Stimulated activated CD8-positive, alpha-beta memory T cell treated with anti-CD3 and anti-CD28 coated beads, Interleukin-7, amount 100 ng/mL, for 24 hours (primary cell): ENCODE measurements around the gene SLMAP.
"Not testable (repeated sequence)": the region's sequence is repeated elsewhere in the genome, so short reads cannot be mapped to it uniquely, and the experiment has no call there.

Experiments
- DNase-seq: peaks from one replicate; pipeline ENCODE4 v3.0.0-alpha.2; 2020; ENCODE audit warnings: low read depth

SLMAP gene

GRCh38 chr3:57794951-57795350 lies 38.8 kb downstream of the SLMAP start:
- DNase-seq = no peak

DNA sequence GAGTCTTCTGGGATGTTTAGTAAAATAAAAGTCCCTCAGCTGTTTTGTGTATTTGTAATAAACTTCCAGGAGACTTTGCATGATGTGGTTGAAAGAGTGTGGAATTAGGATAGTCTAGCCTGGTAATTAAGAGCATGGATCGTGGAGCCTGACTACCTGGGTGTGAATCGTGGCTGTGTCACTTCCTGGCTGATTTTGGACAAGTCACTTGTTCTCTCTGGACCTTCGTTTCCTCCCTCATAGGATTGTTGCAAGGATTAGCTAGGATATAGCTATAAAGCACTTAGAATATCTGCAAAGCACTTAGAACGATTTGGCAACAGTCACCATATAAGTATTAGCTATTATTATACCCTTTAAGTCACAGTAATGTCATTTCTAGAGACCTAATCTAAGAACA lies 40.2 kb downstream of the SLMAP start:
- no peak for DNase-seq

DNA sequence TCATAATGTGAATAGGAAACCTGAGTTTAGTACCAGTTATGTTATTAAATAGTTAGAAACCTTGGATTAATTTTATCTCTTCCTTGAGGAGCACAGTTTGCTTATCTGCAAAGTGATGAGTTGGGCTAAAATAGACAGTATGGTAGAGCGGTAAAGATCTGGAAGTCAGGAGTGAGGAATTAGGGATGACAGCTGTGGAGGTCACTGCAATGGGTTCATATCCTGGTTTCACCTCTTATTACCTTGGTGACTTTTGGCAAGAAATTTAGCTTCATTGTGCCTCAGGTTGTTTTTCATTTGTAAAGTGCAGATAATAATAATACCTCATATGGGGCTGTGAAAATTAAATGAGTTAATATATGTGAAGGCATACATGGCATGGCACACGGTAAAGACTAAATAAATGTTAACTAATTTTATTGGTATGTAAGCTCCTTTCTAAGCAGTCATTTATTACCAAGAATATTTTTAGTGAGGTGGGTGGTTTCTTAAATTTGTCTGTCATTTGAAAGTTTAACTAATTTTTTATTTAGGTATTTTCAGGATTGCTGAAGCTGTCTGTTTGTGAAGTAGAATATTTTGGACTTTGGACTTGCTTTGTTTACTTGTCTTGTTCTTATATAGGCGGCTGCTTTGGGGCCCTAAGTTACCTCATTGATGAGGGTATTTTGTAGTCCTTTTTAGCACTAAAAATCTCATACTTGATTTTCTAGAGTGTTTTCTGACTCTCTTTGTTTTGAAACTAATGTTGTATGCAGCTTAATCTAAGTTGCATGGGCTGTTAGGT lies 41.8 kb downstream of the SLMAP start:
- no peak for DNase-seq

- no peak for DNase-seq
Observed at GRCh38 chr3:57803647-57804081, 47.6 kb downstream of the SLMAP start.

- no peak for DNase-seq
Observed at GRCh38 chr3:57805266-57805665, 49.2 kb downstream of the SLMAP start.

DNA sequence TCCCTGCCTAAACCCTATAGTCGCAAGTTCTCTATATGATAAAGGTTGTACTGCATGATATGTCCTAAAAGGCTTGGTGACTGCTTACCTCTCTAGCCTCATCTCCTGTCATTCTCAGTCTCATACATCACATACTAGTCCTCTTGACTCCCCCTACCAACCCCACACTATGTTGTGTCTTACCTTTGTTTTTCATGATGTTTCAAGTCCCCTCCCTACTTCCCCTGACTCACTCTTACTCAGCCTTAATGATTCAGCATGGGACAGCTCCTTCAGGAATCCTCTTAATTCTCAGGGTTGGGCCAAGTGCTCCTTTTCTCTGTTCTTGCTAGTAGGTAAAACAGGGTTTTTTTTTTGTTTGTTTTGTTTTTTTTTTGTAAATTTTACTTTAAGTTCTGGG lies 49.6 kb downstream of the SLMAP start:
- no peak for DNase-seq

GRCh38 chr3:57806195-57806594 lies 50.1 kb downstream of the SLMAP start:
- not testable (repeated sequence) for DNase-seq

DNA sequence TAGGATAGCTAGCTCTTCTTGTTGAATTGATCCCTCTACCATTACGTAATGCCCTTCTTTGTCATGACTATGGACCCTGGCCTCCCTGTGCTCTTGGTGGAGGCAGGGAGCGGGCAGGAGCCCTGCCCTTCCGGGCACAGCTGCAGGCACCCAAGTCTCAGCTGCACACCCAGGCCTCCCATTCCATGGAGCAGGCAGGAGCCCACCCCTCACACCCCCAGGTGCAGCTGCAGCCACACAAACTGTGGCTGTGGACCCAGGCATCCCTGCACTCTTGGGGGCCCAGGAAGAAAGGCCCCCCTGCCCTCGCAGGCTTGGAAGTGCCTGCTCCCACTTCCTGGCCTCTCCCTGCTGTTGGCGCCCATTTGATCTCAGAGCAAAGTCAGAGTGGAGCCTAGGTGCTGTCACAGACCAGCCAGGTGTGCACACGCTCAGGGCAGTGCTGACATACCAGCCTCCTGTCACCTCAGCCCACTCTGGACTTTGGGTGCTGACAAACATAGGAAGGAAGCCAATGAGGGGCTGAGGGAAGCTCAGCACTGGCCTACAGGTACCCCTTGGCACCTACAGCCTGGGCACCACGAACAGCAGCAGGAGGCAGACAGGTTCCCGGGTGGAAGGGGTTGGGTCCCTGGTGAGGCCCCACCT lies 53.0 kb downstream of the SLMAP start:
- no peak for DNase-seq

DNA sequence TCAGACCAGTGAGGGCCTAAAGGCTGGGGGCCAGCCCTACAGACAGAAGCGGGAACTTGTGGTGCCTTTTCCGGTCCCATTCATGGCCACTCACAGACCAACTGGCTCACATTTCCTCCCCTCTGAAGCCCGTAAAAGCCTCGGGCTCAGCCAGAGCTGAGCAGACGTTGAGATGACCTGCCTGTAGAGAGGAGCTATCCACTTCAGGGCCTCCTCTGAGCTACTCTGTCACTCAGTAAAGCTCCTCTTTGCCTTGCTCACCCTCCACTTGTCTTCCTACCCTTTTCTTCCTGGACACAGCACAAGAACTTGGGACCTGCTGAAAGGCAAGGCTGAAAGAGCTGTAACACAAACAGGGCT lies 53.5 kb downstream of the SLMAP start:
- DNase-seq = no peak

- DNase-seq = no peak
Observed at GRCh38 chr3:57810048-57810447, 53.9 kb downstream of the SLMAP start.

- no peak for DNase-seq
Observed at GRCh38 chr3:57810471-57811137, 54.5 kb downstream of the SLMAP start.

DNA sequence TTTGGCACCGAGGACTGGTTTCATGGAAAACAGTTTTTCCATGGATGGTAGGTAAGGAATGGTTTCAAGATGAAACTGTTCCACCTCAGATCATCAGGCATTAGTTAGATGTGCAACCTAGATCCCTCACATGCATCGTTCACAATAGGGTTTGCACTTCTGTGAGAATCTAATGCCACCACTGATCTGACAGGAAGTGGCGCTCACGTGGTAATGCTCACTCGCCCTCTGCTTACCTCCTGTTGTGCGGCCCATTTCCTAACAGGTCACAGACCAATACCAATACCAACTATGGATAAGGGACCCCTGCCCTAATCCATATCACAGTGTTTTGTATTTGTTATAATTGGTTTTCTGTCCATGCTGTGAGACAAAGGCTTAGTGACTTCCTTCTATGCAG lies 58.9 kb downstream of the SLMAP start:
- DNase-seq = no peak

DNA sequence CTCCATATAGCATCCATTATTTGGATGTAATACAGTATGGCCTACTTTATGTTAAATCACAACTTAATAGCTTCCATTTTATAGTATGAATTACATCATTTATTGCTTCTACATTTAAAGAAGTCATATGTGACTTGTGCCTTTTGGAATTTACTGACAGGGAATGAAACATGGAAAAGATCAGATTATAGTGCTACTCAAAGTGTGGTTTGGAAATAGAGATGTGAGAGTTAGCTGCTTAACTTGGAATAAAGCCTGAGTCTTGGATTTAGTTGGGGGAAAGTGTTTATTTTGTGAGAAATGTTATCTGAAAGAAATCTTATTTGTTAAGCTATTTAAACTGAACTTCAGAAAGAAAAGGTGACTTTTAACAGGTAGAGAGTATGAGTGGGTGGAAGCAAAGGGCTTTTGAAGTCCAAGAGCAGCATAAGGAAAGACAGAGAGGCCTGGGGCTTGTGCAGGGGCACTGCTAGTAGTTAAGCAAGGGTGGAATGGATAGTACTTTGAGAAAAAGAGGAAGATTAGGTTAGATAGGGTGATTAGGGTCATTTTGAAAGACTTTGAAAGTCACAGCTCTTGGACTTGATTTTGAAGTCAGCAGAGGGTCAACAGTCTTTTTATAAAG lies 60.5 kb downstream of the SLMAP start:
- no peak for DNase-seq

DNA sequence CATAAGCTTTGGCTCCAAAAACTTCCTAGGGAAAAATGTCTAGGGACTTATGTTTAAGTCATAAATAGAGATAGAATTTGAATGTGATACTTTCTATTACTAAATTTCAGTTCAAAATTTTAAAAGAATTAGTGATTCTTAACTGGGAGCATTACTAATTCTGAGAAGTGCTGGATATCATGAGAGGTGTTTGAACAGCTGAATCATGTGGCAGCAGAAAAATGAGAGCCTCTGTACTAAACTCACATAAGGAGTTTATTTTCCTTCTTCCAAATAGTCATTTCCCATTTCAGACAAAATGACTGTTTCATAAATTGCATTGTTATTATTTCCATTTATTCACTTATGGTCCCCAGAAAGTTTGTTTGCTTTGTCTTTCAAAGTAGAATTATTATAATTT lies 62.7 kb downstream of the SLMAP start:
- no peak for DNase-seq

GRCh38 chr3:57820479-57820878 lies 64.4 kb downstream of the SLMAP start:
- no peak for DNase-seq

DNA sequence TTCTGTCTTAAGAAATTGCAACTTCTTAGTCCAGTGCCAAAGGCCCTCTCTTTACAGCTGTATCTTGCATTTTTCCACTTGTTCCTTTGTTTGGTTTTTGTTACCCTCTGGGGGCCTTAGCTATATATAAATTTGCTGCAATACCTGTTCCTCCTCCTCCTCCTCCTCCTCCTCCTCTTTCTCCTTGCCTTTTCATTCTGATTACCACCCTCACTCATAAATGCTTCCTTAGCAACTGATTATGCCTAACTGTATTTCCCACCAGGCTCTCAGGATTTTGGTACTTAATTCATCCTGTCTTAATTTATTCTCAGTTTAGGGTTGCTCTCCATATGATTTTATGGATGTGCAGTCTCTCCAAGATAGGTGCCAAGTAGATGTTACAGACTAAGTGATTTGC lies 65.7 kb downstream of the SLMAP start:
- DNase-seq = no peak

DNA sequence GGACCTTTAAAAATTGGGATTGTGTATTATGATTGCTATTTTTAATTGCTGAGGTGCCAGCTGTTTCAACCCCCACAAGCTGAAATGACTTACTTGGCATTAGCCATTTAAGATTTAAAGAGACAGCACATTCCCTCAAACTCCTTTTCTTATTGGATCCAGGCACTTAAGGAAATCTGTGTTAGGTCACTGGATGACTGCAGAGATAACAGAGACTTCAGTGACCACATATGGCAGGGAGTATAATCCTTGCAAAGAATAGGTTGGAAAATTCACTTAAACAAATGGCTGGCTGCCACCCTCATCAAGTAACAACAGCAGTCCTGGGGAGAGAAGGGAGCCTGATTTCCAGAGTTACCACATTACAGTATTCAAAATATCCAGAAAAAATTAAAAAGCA lies 66.6 kb downstream of the SLMAP start:
- no peak for DNase-seq

- DNase-seq = no peak
Observed at GRCh38 chr3:57825116-57825515, 69.0 kb downstream of the SLMAP start.

GRCh38 chr3:57826245-57826951 lies 70.3 kb downstream of the SLMAP start:
- no peak for DNase-seq

- no peak for DNase-seq
Observed at GRCh38 chr3:57826952-57827723, 71.0 kb downstream of the SLMAP start.

DNA sequence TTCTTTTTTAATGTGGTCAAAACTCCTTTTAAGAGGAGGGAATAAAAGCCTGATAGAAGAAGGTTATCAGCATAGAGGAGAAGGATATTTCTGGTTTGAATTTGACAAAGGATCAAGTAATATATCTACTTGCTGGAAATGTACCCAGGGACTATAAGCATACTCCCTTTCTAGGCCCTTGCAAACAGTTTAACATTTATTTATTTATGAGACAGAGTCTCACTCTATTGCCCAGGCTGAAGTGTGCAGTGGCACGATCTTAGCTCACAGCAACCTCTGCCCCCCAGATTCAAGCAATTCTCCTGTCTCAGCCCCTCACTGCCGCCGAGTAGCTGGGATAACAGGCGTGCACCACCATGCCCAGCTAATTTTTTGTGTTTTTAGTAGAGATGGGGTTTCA lies 71.6 kb downstream of the SLMAP start:
- DNase-seq = no peak
